Adrenal gland (tissue), 12 donors: ENCODE data around the gene DNMT1. TPM values are rescaled to one million over a fixed set of nuclear protein-coding genes. Genes with fewer than 3 reads are reported as not detected.

Experiments used
- DNase-seq, 7 donors: peaks; one replicate each; pipeline ENCODE4 v3.0.0-alpha.2; 2019 to 2020
- H3K27ac ChIP-seq, 5 donors: fragments of 200-600 bp; sonication (generic) in 4 of 5; 1 replicate in 3 of 5; 2 replicates in 2 of 5; pipeline versions ENCODE4 v1.5.1 to v1.8.0; 2016 to 2020; ENCODE audit warnings: mild to moderate bottlenecking in 1 of 5
- H3K27me3 ChIP-seq: fragments of 200-600 bp; 2 replicates; pipeline ENCODE4 v1.8.0; 2021
- H3K36me3 ChIP-seq, 2 donors: fragments of 200-600 bp; replicated peaks in 1 of 2; 1 replicate in 1 of 2; 2 replicates in 1 of 2; pipeline versions ENCODE4 v1.5.1 to v1.8.0; 2018 to 2022
- H3K4me1 ChIP-seq, 2 donors: fragments of 200-600 bp; replicated peaks in 1 of 2; 1 replicate in 1 of 2; 2 replicates in 1 of 2; pipeline versions ENCODE4 v1.5.1 to v1.8.0; 2018 to 2021
- H3K4me3 ChIP-seq, 4 donors: fragments of 200-600 bp; sonication (generic) in 3 of 4; one replicate each; pipeline ENCODE4 v1.5.1; 2016 to 2018
- H3K9me3 ChIP-seq, 3 donors: fragments of 200-600 bp; sonication (generic) in 1 of 3; replicated peaks in 1 of 3; 1 replicate in 2 of 3; 2 replicates in 1 of 3; pipeline versions ENCODE4 v1.5.1 to v1.8.0; 2016 to 2021
- CTCF ChIP-seq, 6 experiments: fragments of 450-650 bp in 4 of 6; fragments of 200-600 bp in 2 of 6; sonication (generic) in 1 of 6; IDR thresholded peaks; 1 replicate in 5 of 6; 2 replicates in 1 of 6; pipeline versions ENCODE4 v1.5.1 to v1.8.0; 2016 to 2021; ENCODE audit warnings: antibody characterized with exemption in 6 of 6, mild to moderate bottlenecking in 2 of 6, moderate library complexity in 1 of 6
- POLR2A ChIP-seq, 2 donors: fragments of 450-650 bp; IDR thresholded peaks; one replicate each; pipeline ENCODE4 v1.6.1; 2017; ENCODE audit warnings: antibody characterized with exemption in 2 of 2, mild to moderate bottlenecking in 2 of 2, moderate library complexity in 1 of 2
- WGBS, 4 donors: extraction: QIAGEN DNeasy Blood & Tissue Kit in 2 of 4; methylation state at CpG; one replicate each; pipeline versions ENCODE4 v1.1.5 to v1.1.7; 2013 to 2017; 5-methylcytosine and 5-hydroxymethylcytosine counted together
- intact Hi-C, 2 donors: fragments of 100-400 bp; cut with DNase I; formaldehyde crosslinking; loops; one replicate each; pipeline versions ENCODE4 v1.14.1 to v1.15.0; 2022 to 2023
- polyA plus RNA-seq, 3 donors: library from polyadenylated mRNA; stranded (reverse); fragments of 200-250 nt in 2 of 3; fragments of 350-450 nt in 1 of 3; fragmentation: Illumina TruSeq in 1 of 3; extraction: RNeasy Lipid Tissue Mini Kit (QIAGEN cat#74804) in 1 of 3; gene quantifications; one replicate each; pipeline ENCODE4 v1.2.3, GENCODE V29; 2013 to 2014
- total RNA-seq, 9 donors: library from RNA; depleted of rRNA in 4 of 9; stranded (reverse); fragments of >200 nt in 4 of 9; fragments of 120-200 nt in 1 of 9; fragmentation: NEBNext Ultra II Directional in 1 of 9; extraction: Animal tissue kit (Norgen Biotek cat#: 25700) in 1 of 9; gene quantifications; one replicate each; pipeline versions ENCODE4 v1.1.0 to v1.2.4, GENCODE V29; 2013 to 2023
- donor health status: healthy with polysubstance abuse.
- donor health status: Bipolar disorder and iron deficiency.
- donor health status: DM: yes; HTN: yes; CAD: no.
- donor health status: DM: no; HTN: no; CAD: no.
- donor health status: DM: no; HTN: no; CAD: no.
- donor health status: DM: yes; HTN: yes; CAD: no.

The DNMT1 gene
- total and polyA plus RNA-seq, 12 donors = 23.6 to 49.7 (median 36.1) TPM

- no peak overlapping the region for H3K4me3 ChIP-seq
- DNase-seq = no peak
- H3K27ac ChIP-seq = no peak overlapping the region
- peaks cover 0 to 87% of the 10 kb centered on the region in 2 donors for H3K36me3 ChIP-seq
- WGBS, 4 donors = 94 to 99% (median 97%) methylated on average over 4 to 11 of the region's 11 CpGs
- H3K9me3 ChIP-seq = no peaks in the 10 kb centered on the region
- H3K4me1 ChIP-seq = no peaks in the 10 kb centered on the region
- intact Hi-C loops = no loop called here
- TF ChIP-seq CTCF (IDR thresholded peaks at IDR 0.05) (no peak), POLR2A (IDR thresholded peaks at IDR 0.05) (no peak)
- H3K27me3 ChIP-seq = no peaks in the 10 kb centered on the region
Measured at GRCh38 chr19:10158485-10158884, 36.3 kb downstream of the DNMT1 start.

GRCh38 chr19:10158071-10158470, 36.7 kb downstream of the DNMT1 start:
- H3K27me3 ChIP-seq = no peaks in the 10 kb centered on the region
- intact Hi-C loops = no loop called here
- peaks cover 0 to 87% of the 10 kb centered on the region in 2 donors for H3K36me3 ChIP-seq
- no peak for DNase-seq
- no peak overlapping the region for H3K4me3 ChIP-seq
- H3K9me3 ChIP-seq = no peaks in the 10 kb centered on the region
- TF ChIP-seq POLR2A (IDR thresholded peaks at IDR 0.05) = no peak
- TF ChIP-seq CTCF (IDR thresholded peaks at IDR 0.05) = no peak
- 82 to 96% (median 92%) methylated on average over 5 to 8 of the region's 8 CpGs for WGBS, 4 donors
- no peak overlapping the region for H3K27ac ChIP-seq
- H3K4me1 ChIP-seq = no peaks in the 10 kb centered on the region

- no peaks in the 10 kb centered on the region for H3K9me3 ChIP-seq
- WGBS, 4 donors = 91 to 95% (median 92%) methylated on average over 4 of the region's 4 CpGs
- DNase-seq = no peak
- no peaks in the 10 kb centered on the region for H3K4me1 ChIP-seq
- peaks cover 0 to 90% of the 10 kb centered on the region in 2 donors for H3K36me3 ChIP-seq
- H3K27ac ChIP-seq = no peak overlapping the region
- no peak overlapping the region for H3K4me3 ChIP-seq
- no peak for TF ChIP-seq POLR2A (IDR thresholded peaks at IDR 0.05)
- TF ChIP-seq CTCF (IDR thresholded peaks at IDR 0.05) = no peak
- intact Hi-C loops = no loop called here
- H3K27me3 ChIP-seq = no peaks in the 10 kb centered on the region
Measured at GRCh38 chr19:10155839-10156238, 38.9 kb downstream of the DNMT1 start.

GRCh38 chr19:10152100-10152499, 42.7 kb downstream of the DNMT1 start:
- 88 to 100% (median 93%) methylated on average over 3 of the region's 3 CpGs for WGBS, 4 donors
- Histone ChIP-seq H3K27ac (no peak overlapping the region), H3K9me3 (no peaks in the 10 kb centered on the region), H3K27me3 (no peaks in the 10 kb centered on the region), H3K4me3 (no peak overlapping the region), H3K36me3 (peaks cover 0 to 86% of the 10 kb centered on the region in 2 donors), H3K4me1 (no peaks in the 10 kb centered on the region)
- intact Hi-C loops = no loop called here
- no peak for DNase-seq
- TF ChIP-seq POLR2A (IDR thresholded peaks at IDR 0.05) = no peak
- no peak for TF ChIP-seq CTCF (IDR thresholded peaks at IDR 0.05)
